ENCODE results near the gene GNB1L. TPM values are rescaled to one million over a fixed set of nuclear protein-coding genes. Genes with fewer than 3 reads are reported as not detected.
A peak's percentile ranks its signal among the peaks of the same experiment; 100 is the strongest.

The GNB1L gene
- total RNA-seq, 2 donors from 2014 or later, result 5.6 to 12.0 TPM

DNA sequence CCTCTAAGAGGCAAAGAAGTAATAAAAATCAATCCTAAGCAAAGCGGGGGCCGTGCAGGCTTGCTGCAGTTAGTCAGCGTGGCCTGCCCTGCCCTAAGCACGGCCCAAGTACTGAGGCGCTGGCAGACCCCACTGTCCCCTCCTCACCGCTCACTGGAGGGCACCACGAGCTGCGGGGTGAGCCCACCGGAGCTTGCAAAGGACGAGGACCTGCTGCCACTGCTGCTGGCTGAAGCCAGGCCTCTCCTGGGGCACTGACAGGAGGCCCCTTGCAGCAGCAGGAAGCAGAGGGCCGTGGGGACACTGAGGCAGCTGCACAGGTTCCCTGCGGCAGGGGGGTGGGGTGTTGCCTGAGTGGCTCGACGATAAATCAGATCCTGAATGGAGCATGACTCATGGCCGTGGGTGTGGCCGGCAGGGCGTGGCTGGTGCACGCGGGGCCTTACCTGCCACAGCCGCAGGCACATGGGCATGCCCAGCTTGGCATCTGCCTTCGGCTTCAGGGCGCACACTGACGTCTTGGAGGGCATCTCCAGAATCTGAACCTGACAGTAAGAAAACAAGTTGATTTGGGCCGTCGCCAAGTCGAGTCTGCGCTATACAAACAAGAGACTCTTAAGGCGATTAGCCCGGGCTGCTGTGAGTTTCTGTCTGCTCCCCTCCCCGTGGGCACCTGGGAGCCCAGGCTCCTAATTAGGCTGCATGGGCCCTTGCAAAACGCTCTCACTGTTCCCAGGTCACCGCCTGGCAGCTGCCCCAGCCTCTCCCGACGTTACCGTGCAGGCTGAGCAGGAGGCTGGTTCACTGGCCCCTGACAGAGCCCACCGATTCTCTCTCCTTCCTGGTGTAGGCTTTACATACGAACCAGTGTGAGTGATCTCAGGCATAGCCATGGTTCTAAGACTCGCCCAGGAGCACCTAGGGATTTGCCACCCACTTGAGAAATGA is 48.2 kb downstream of the GNB1L start:
- no peak overlapping the region for H3K27ac ChIP-seq
- peak; percentile 66 for TF ChIP-seq POLR2AphosphoS5 (IDR thresholded peaks at IDR 0.05)
- TF ChIP-seq, protein P1, sequence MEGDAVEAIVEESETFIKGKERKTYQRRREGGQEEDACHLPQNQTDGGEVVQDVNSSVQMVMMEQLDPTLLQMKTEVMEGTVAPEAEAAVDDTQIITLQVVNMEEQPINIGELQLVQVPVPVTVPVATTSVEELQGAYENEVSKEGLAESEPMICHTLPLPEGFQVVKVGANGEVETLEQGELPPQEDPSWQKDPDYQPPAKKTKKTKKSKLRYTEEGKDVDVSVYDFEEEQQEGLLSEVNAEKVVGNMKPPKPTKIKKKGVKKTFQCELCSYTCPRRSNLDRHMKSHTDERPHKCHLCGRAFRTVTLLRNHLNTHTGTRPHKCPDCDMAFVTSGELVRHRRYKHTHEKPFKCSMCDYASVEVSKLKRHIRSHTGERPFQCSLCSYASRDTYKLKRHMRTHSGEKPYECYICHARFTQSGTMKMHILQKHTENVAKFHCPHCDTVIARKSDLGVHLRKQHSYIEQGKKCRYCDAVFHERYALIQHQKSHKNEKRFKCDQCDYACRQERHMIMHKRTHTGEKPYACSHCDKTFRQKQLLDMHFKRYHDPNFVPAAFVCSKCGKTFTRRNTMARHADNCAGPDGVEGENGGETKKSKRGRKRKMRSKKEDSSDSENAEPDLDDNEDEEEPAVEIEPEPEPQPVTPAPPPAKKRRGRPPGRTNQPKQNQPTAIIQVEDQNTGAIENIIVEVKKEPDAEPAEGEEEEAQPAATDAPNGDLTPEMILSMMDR (IDR thresholded peaks at IDR 0.05), result no peak
- H3K9me3 ChIP-seq, result no peaks in the 10 kb centered on the region
- H3K4me1 ChIP-seq (replicated peaks), result peaks cover 12% of the 10 kb centered on the region
- no peaks in the 10 kb centered on the region for H3K36me3 ChIP-seq
- no peaks in the 10 kb centered on the region for H3K27me3 ChIP-seq (replicated peaks; ENCODE audit: insufficient read depth)
- 52% methylated on average over 33 of the region's 38 CpGs for WGBS
- intact Hi-C loops (cut with DNase I), result no loop called here
- no peak overlapping the region for H3K4me3 ChIP-seq
- peak; percentile 93 for DNase-seq (ENCODE audit: low spot score)

GRCh38 chr22:19805821-19806212 is 48.9 kb downstream of the GNB1L start:
- H3K27ac ChIP-seq, result no peak overlapping the region
- TF ChIP-seq POLR2AphosphoS5 (IDR thresholded peaks at IDR 0.05) (no peak), POLR2A (IDR thresholded peaks at IDR 0.05) (no peak)
- TF ChIP-seq, protein P1 (IDR thresholded peaks at IDR 0.05), result no peak
- H3K9me3 ChIP-seq, result no peaks in the 10 kb centered on the region
- 89% methylated on average over 8 of the region's 8 CpGs for WGBS
- intact Hi-C loops (cut with DNase I), result no loop called here
- no peaks in the 10 kb centered on the region for H3K27me3 ChIP-seq (replicated peaks; ENCODE audit: insufficient read depth)
- no peak overlapping the region for H3K4me3 ChIP-seq
- H3K4me1 ChIP-seq (replicated peaks), result peaks cover 12% of the 10 kb centered on the region
- no peaks in the 10 kb centered on the region for H3K36me3 ChIP-seq
- DNase-seq (ENCODE audit: low spot score), result no peak

DNA sequence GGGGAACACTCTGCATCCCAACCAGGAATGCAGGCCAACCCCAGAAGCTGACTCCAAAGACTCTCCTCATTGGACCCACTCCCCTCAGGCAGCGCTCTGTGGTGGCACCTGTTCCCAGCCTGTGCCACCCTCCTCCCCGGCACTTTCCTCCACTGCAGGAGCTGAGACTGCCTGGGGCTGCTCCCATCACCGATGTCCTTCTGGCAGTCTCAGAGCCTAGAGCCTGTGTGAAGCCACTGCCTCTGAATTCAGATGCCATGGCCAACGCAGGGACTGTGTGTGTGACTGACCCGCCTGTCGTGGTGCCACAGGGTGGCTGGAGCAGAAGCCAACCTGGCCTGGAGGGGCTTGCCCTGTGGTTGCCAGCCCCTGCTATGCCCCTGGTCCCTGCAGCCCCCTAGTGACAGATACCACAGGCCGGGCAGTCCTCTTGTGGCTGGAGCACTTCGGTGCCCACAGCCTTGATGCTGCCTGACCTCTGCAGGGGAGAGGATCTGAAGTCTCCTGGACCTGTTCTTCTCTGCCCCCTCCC is 50.9 kb downstream of the GNB1L start:
- no peak for DNase-seq (ENCODE audit: low spot score)
- no peaks in the 10 kb centered on the region for H3K36me3 ChIP-seq
- no peak overlapping the region for H3K4me3 ChIP-seq
- H3K4me1 ChIP-seq (replicated peaks), result peaks cover 12% of the 10 kb centered on the region
- H3K9me3 ChIP-seq, result no peaks in the 10 kb centered on the region
- WGBS, result 95% methylated on average over 8 of the region's 8 CpGs
- no peaks in the 10 kb centered on the region for H3K27me3 ChIP-seq (replicated peaks; ENCODE audit: insufficient read depth)
- TF ChIP-seq POLR2AphosphoS5 (IDR thresholded peaks at IDR 0.05), result no peak
- TF ChIP-seq, protein P1 (IDR thresholded peaks at IDR 0.05), result no peak
- TF ChIP-seq POLR2A (IDR thresholded peaks at IDR 0.05), result no peak
- intact Hi-C loops (cut with DNase I), result no loop called here
- H3K27ac ChIP-seq, result no peak overlapping the region

GRCh38 chr22:19802894-19803735 is 51.6 kb downstream of the GNB1L start:
- no peak overlapping the region for H3K27ac ChIP-seq
- no peak overlapping the region for H3K4me3 ChIP-seq
- peaks cover 12% of the 10 kb centered on the region for H3K4me1 ChIP-seq (replicated peaks)
- no peaks in the 10 kb centered on the region for H3K27me3 ChIP-seq (replicated peaks; ENCODE audit: insufficient read depth)
- H3K36me3 ChIP-seq, result no peaks in the 10 kb centered on the region
- intact Hi-C loops (cut with DNase I), result no loop called here
- H3K9me3 ChIP-seq, result no peaks in the 10 kb centered on the region
- TF ChIP-seq POLR2A (IDR thresholded peaks at IDR 0.05) (no peak), POLR2AphosphoS5 (IDR thresholded peaks at IDR 0.05) (no peak)
- TF ChIP-seq, protein P1 (IDR thresholded peaks at IDR 0.05), result no peak
- DNase-seq (ENCODE audit: low spot score), result no peak
- 84% methylated on average over 19 of the region's 19 CpGs for WGBS

Data from prostate gland (tissue), 2 donors.